HCT116 (cell line): ENCODE measurements around the gene MIS18BP1. TPM values are rescaled to one million over a fixed set of nuclear protein-coding genes. Genes with fewer than 3 reads are reported as not detected.

Source experiments
- ATAC-seq: fragments of 200-7000 bp; cut with Tn5 transposase; 2 replicates; pipeline ENCODE4 v1.9.1; 2020; ENCODE audit warnings: mild to moderate bottlenecking, moderate library complexity
- BruUV-seq: library from RNA; stranded (reverse); fragments of 400-500 nt; replicated peaks from 2 replicates; lab custom pipeline; 2021; lab: Mats Ljungman, UMichigan
- CTCF ChIA-PET: fragments of 300-600 bp; sonication (Branson Sonifier 250); formaldehyde crosslinking; loops from one replicate; lab custom pipeline; 2021; ENCODE audit warnings: antibody characterized with exemption; lab: Charles Lee
- POLR2A ChIA-PET: fragments of 300-600, 350-600 bp; sonication (Branson Sonifier 250); formaldehyde crosslinking; loops from one replicate; lab custom pipeline; 2021; ENCODE audit warnings: antibody characterized with exemption; lab: Charles Lee
- RAD21 ChIA-PET, 2 experiments: fragments of 300-600 bp; sonication (Branson Sonifier 250); formaldehyde crosslinking; loops; one replicate each; lab custom pipeline; 2023; ENCODE audit warnings: low total read pairs in 2 of 2; ENCODE audit not compliant: uncharacterized antibody in 2 of 2, unreplicated experiment in 2 of 2, low non-redundant PET in 1 of 2; lab: Charles Lee
- DNase-seq: peaks from one replicate; pipeline ENCODE4 v3.0.0-alpha.2; 2010; ENCODE audit warnings: low read depth, low spot score
- H2AFZ ChIP-seq: fragments of 200-600 bp; shearing (Covaris generic), sonication (generic); 2 replicates; pipeline ENCODE4 v1.6.1; 2017; ENCODE audit warnings: low read depth, mixed run types, mixed read lengths, antibody characterized with exemption, low read length; ENCODE audit not compliant: poor library complexity, severe bottlenecking
- H3K27ac ChIP-seq: 2 replicates; pipeline ENCODE4 v1.5.1; 2012; ENCODE audit warnings: low read depth, low read length
- H3K27me3 ChIP-seq: fragments of 200-600 bp; sonication (generic); 2 replicates; pipeline ENCODE4 v1.6.1; 2016; ENCODE audit warnings: mixed run types, low read length, mixed read lengths; ENCODE audit not compliant: insufficient read depth
- H3K36me3 ChIP-seq, 2 experiments: fragments of 200-500 bp in 1 of 2; fragments of 200-600 bp in 1 of 2; sonication (Bioruptor generic) in 1 of 2; sonication (generic) in 1 of 2; 2 replicates each; pipeline versions ENCODE4 v1.5.1 to v1.6.1; 2014 to 2016; ENCODE audit warnings: low read length in 2 of 2, inconsistent platforms in 1 of 2, mixed read lengths in 1 of 2, mixed run types in 1 of 2; ENCODE audit not compliant: insufficient read depth in 2 of 2, control insufficient read depth in 1 of 2
- H3K4me1 ChIP-seq, 2 experiments: fragments of 200-600 bp in 1 of 2; sonication (generic) in 1 of 2; 2 replicates each; pipeline versions ENCODE4 v1.5.1 to v1.6.1; 2012 to 2017; ENCODE audit warnings: low read length in 2 of 2, inconsistent platforms in 1 of 2, mild to moderate bottlenecking in 1 of 2, mixed read lengths in 1 of 2, mixed run types in 1 of 2, moderate library complexity in 1 of 2; ENCODE audit not compliant: insufficient read depth in 2 of 2, control insufficient read depth in 1 of 2
- H3K4me2 ChIP-seq: fragments of 200-600 bp; sonication (generic); 2 replicates; pipeline ENCODE4 v1.6.1; 2017; ENCODE audit warnings: mixed run types, low read length, mixed read lengths
- H3K4me3 ChIP-seq, 2 experiments: fragments of 200-600 bp in 1 of 2; sonication (generic) in 1 of 2; replicated peaks in 1 of 2; 2 replicates each; pipeline ENCODE4 v1.5.1; 2011 to 2016; ENCODE audit warnings: low read length in 2 of 2, control low read depth in 1 of 2, low read depth in 1 of 2, mild to moderate bottlenecking in 1 of 2, mixed read lengths in 1 of 2, mixed run types in 1 of 2
- H3K79me2 ChIP-seq: fragments of 200-600 bp; sonication (generic); 2 replicates; pipeline ENCODE4 v1.6.1; 2017; ENCODE audit warnings: mild to moderate bottlenecking, mixed run types, low read length, moderate library complexity, mixed read lengths; ENCODE audit not compliant: insufficient read depth
- H3K9ac ChIP-seq: fragments of 200-600 bp; sonication (generic); 2 replicates; pipeline ENCODE4 v1.6.1; 2016; ENCODE audit warnings: low read length, mixed read lengths
- H3K9me2 ChIP-seq: fragments of 200-600 bp; sonication (generic), shearing (Covaris generic); 2 replicates; pipeline ENCODE4 v1.6.1; 2017; ENCODE audit warnings: mixed run types, mild to moderate bottlenecking, moderate library complexity; ENCODE audit not compliant: insufficient read depth
- H3K9me3 ChIP-seq, 2 experiments: fragments of 200-500 bp in 1 of 2; fragments of 200-600 bp in 1 of 2; sonication (Bioruptor generic) in 1 of 2; sonication (generic) in 1 of 2; 2 replicates each; pipeline ENCODE4 v1.6.1; 2014 to 2017; ENCODE audit warnings: low read length in 2 of 2, mixed read lengths in 2 of 2, inconsistent platforms in 1 of 2, low read depth in 1 of 2, mild to moderate bottlenecking in 1 of 2, mixed run types in 1 of 2, moderate library complexity in 1 of 2; ENCODE audit not compliant: control insufficient read depth in 1 of 2, insufficient read depth in 1 of 2
- H4K20me1 ChIP-seq: fragments of 200-600 bp; sonication (generic), shearing (Covaris generic); 2 replicates; pipeline ENCODE4 v1.6.1; 2017; ENCODE audit warnings: mixed run types, mild to moderate bottlenecking, moderate library complexity; ENCODE audit not compliant: insufficient read depth
- ATF3 ChIP-seq: IDR thresholded peaks from 2 replicates; pipeline ENCODE4 v1.6.1; 2012
- CBX3 ChIP-seq: IDR thresholded peaks from 2 replicates; pipeline ENCODE4 v1.6.1; 2012; ENCODE audit warnings: low read depth
- CEBPB ChIP-seq: IDR thresholded peaks from 2 replicates; pipeline ENCODE4 v1.6.1; 2012; ENCODE audit warnings: low read depth
- CTCF ChIP-seq, 3 experiments: fragments of 200-600 bp in 1 of 3; sonication (generic) in 1 of 3; IDR thresholded peaks in 2 of 3; conservative IDR thresholded peaks in 1 of 3; 2 replicates each; pipeline ENCODE4 v1.5.1; 2012 to 2017; ENCODE audit warnings: low read depth in 2 of 3, low read length in 2 of 3, antibody characterized with exemption in 1 of 3, borderline replicate concordance in 1 of 3, control low read depth in 1 of 3, mild to moderate bottlenecking in 1 of 3, mixed read lengths in 1 of 3, mixed run types in 1 of 3, moderate library complexity in 1 of 3; ENCODE audit not compliant: insufficient read depth in 1 of 3
- EZH2phosphoT487 ChIP-seq: fragments of 200-600 bp; IDR thresholded peaks from 2 replicates; pipeline ENCODE4 v1.6.1; 2018; ENCODE audit warnings: antibody characterized with exemption, borderline replicate concordance
- FOSL1 ChIP-seq: IDR thresholded peaks from 2 replicates; pipeline ENCODE4 v1.6.1; 2012; ENCODE audit warnings: low read depth
- JUND ChIP-seq: IDR thresholded peaks from 2 replicates; pipeline ENCODE4 v1.6.1; 2012
- POLR2A ChIP-seq: IDR thresholded peaks from 2 replicates; pipeline ENCODE4 v1.7.0; 2011; ENCODE audit warnings: borderline replicate concordance; ENCODE audit not compliant: insufficient read depth, insufficient read length; ENCODE audit errors: extremely low read depth
- POLR2AphosphoS5 ChIP-seq: IDR thresholded peaks from 2 replicates; pipeline ENCODE4 v1.6.1; 2011; ENCODE audit warnings: mild to moderate bottlenecking, low read depth, low read length, moderate library complexity
- RAD21 ChIP-seq: IDR thresholded peaks from 2 replicates; pipeline ENCODE4 v1.6.1; 2012; ENCODE audit warnings: low read depth, mild to moderate bottlenecking
- SIN3A ChIP-seq: IDR thresholded peaks from 2 replicates; pipeline ENCODE4 v1.6.1; 2012; ENCODE audit warnings: low read depth
- SRF ChIP-seq: IDR thresholded peaks from 2 replicates; pipeline ENCODE4 v1.6.1; 2012; ENCODE audit warnings: low read depth
- TCF7L2 ChIP-seq: IDR thresholded peaks from 2 replicates; pipeline ENCODE4 v1.7.0; 2011; ENCODE audit warnings: borderline replicate concordance, inconsistent platforms; ENCODE audit not compliant: insufficient read depth, insufficient read length; ENCODE audit errors: extremely low read depth
- YY1 ChIP-seq: IDR thresholded peaks from 2 replicates; pipeline ENCODE4 v1.6.1; 2011; ENCODE audit warnings: low read length, low read depth, moderate library complexity, mild to moderate bottlenecking; ENCODE audit not compliant: insufficient replicate concordance; ENCODE audit errors: extremely low read depth
- ZBTB33 ChIP-seq: IDR thresholded peaks from 2 replicates; pipeline ENCODE4 v1.6.1; 2011; ENCODE audit warnings: mild to moderate bottlenecking, low read length, moderate library complexity; ENCODE audit not compliant: insufficient replicate concordance; ENCODE audit errors: extremely low read depth
- intact Hi-C: fragments of 100-400 bp; cut with micrococcal nuclease; formaldehyde crosslinking; loops from 2 replicates; pipeline ENCODE4 v1.10.0; 2022
- total RNA-seq: library from RNA; stranded (reverse); gene quantifications from one replicate; pipeline ENCODE4 v1.2.1, GENCODE V29; 2021; ENCODE audit not compliant: unreplicated experiment

MIS18BP1 gene
- total RNA-seq, 1 experiment from 2014 or later, result 37.9 TPM

GRCh38 chr14:45262637-45263036 is 9.6 kb upstream of the MIS18BP1 start:
- Histone ChIP-seq H3K79me2 (no peaks in the 10 kb centered on the region), H2AFZ (no peak overlapping the region), H3K9ac (no peak overlapping the region), H3K36me3 (no peaks in the 10 kb centered on the region), H3K4me1 (no peaks in the 10 kb centered on the region), H4K20me1 (no peaks in the 10 kb centered on the region), H3K9me3 (peaks cover 2 to 6% of the 10 kb centered on the region in 2 experiments; a peak in 2 of 4 replicates), H3K9me2 (no peaks in the 10 kb centered on the region), H3K27ac (no peak overlapping the region), H3K4me2 (no peak overlapping the region), H3K27me3 (no peaks in the 10 kb centered on the region), H3K4me3 (no peak overlapping the region)
- BruUV-seq, result no TSS peak
- ChIA-PET RAD21 (no interaction called here), CTCF (no interaction called here), POLR2A (no interaction called here)
- TF ChIP-seq JUND (no peak), SRF (no peak), POLR2A (no peak), FOSL1 (no peak), CTCF (IDR thresholded peaks at IDR 0.05 in 2 of 3, conservative IDR thresholded peaks at IDR 0.05 in 1 of 3; ENCODE audit: borderline replicate concordance in 1 of 3, insufficient read depth in 1 of 3, low read depth in 2 of 3, low read length in 2 of 3) (no peak), SIN3A (no peak), EZH2phosphoT487 (no peak), ZBTB33 (no peak), TCF7L2 (no peak), CBX3 (no peak), ATF3 (no peak), CEBPB (no peak), POLR2AphosphoS5 (no peak), RAD21 (no peak), YY1 (no peak)
- ATAC-seq (no peak), DNase-seq (no peak)
- intact Hi-C loops, result no loop called here
